ENCODE results near the gene PLEKHO2.

DNA sequence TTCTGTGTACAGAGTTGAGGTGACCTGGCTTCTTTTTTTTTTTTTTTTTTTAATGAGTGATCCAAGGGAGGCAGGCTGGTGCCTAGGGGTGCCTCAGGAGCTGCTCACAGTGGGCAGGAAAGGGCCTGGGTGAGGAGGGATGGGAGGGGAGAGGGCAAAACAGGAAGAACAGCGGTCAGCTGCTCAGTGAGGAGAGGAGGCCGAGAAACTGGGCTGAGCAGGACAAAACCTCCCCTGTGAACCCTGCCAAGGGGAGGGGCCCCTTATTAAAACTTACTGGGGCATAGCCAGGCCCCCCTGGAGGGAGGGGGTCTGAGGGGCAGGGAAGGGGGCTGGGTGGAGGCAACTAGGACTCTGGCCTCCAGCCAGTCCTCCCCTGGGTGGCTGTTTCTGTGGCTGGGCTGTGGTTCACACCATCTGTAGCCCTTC lies 3.5 kb downstream of the PLEKHO2 start:
- TF ChIP-seq POLR2A (IDR thresholded peaks at IDR 0.05): no peak
- TF ChIP-seq, protein P1, sequence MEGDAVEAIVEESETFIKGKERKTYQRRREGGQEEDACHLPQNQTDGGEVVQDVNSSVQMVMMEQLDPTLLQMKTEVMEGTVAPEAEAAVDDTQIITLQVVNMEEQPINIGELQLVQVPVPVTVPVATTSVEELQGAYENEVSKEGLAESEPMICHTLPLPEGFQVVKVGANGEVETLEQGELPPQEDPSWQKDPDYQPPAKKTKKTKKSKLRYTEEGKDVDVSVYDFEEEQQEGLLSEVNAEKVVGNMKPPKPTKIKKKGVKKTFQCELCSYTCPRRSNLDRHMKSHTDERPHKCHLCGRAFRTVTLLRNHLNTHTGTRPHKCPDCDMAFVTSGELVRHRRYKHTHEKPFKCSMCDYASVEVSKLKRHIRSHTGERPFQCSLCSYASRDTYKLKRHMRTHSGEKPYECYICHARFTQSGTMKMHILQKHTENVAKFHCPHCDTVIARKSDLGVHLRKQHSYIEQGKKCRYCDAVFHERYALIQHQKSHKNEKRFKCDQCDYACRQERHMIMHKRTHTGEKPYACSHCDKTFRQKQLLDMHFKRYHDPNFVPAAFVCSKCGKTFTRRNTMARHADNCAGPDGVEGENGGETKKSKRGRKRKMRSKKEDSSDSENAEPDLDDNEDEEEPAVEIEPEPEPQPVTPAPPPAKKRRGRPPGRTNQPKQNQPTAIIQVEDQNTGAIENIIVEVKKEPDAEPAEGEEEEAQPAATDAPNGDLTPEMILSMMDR (IDR thresholded peaks at IDR 0.05): no peak
